ENCODE results near the gene CCDC88C. TPM values are rescaled to one million over a fixed set of nuclear protein-coding genes. Genes with fewer than 3 reads are reported as not detected.

CCDC88C gene
- total RNA-seq, 2 donors from 2014 or later = 32.5 to 54.4 TPM

DNA sequence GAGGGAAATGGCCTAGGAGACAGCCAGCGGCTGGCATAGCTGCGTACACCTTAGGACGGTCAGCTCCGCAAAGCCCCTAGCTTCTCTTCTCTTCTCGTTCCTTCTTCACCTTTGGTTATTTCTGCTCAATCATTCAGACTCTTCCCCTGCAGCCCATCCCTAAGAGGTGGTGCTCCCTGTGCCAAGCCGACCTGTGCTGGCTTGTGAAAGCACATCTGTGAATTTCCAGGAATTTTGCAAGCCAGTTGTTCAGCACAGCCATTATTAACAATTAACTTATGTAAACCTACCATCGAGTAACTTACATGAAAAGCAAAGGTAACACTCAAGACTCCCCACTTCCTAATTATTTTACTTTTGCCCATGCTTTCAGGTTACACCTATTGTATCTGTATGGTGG lies 152.2 kb downstream of the CCDC88C start:
- TF ChIP-seq, protein P1, sequence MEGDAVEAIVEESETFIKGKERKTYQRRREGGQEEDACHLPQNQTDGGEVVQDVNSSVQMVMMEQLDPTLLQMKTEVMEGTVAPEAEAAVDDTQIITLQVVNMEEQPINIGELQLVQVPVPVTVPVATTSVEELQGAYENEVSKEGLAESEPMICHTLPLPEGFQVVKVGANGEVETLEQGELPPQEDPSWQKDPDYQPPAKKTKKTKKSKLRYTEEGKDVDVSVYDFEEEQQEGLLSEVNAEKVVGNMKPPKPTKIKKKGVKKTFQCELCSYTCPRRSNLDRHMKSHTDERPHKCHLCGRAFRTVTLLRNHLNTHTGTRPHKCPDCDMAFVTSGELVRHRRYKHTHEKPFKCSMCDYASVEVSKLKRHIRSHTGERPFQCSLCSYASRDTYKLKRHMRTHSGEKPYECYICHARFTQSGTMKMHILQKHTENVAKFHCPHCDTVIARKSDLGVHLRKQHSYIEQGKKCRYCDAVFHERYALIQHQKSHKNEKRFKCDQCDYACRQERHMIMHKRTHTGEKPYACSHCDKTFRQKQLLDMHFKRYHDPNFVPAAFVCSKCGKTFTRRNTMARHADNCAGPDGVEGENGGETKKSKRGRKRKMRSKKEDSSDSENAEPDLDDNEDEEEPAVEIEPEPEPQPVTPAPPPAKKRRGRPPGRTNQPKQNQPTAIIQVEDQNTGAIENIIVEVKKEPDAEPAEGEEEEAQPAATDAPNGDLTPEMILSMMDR (IDR thresholded peaks at IDR 0.05) = no peak
- TF ChIP-seq POLR2AphosphoS5 (IDR thresholded peaks at IDR 0.05) (no peak), POLR2A (IDR thresholded peaks at IDR 0.05) (no peak)
- H3K4me1 ChIP-seq (replicated peaks) = peaks cover 20% of the 10 kb centered on the region
- no peak overlapping the region for H3K27ac ChIP-seq
- H3K36me3 ChIP-seq = no peaks in the 10 kb centered on the region
- no peaks in the 10 kb centered on the region for H3K9me3 ChIP-seq
- 65% methylated on average over 7 of the region's 7 CpGs for WGBS
- H3K27me3 ChIP-seq (replicated peaks; ENCODE audit: insufficient read depth) = no peaks in the 10 kb centered on the region
- intact Hi-C loops (cut with DNase I) = no loop called here
- H3K4me3 ChIP-seq = no peak overlapping the region
- peak; percentile 34 for DNase-seq (ENCODE audit: low spot score)

DNA sequence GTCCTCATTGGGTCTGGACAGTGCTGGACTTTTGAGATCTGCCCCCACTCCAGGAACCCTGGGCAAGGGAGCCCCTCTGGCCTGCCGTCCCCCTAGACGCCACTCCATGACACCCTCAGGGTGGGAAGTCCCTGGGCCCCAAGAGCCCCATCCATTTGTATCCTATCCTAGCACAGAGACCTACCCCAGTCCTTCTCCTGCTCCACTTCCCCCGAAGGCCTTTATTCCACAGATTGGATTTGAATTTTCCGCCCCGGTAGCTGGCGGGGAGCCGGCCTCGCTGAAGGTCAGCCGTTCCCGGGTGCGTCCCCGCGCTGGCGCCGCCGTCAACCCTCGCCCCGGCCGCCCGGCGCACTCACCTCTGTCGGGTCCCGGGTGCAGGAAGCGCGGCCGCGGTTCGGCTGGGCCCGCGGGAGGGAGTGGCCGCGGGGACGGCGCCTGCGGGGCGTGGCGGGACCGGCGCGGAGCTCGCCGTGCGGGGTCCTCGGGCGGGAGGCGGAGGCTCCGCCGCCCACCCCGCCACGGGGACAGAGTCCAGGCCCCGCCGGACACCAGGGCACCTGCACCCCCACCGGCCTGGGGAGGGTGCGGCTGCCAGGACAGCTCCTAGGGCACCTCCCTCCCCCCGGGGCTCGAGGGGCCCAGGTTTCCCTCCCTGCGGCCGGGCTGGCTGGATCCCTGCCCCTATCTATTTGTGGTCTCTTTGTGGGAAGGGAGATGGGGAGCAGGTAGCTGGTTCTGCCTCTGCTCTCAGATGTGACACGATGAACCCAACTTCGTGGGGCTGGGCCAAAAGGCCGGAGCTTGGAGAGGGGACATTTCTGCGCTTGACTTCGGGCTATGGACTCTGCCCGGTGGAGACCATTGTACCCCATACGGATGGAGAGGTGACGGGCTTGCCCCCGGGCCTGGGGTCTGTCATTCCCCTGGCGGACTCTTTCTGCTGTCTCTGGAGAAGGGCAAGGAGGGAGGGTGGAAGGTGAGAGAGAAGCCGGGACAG lies 153.2 kb downstream of the CCDC88C start:
- Histone ChIP-seq H3K4me1 (replicated peaks) (peaks cover 15% of the 10 kb centered on the region), H3K4me3 (peak overlapping the region; percentile 23 to 36), H3K27ac (peak overlapping the region; percentile 22 to 55), H3K27me3 (replicated peaks; ENCODE audit: insufficient read depth) (no peaks in the 10 kb centered on the region), H3K36me3 (no peaks in the 10 kb centered on the region), H3K9me3 (no peaks in the 10 kb centered on the region)
- 30% methylated on average over 22 of the region's 69 CpGs for WGBS
- TF ChIP-seq POLR2A (IDR thresholded peaks at IDR 0.05) (no peak), POLR2AphosphoS5 (IDR thresholded peaks at IDR 0.05) (no peak)
- TF ChIP-seq, protein P1 (IDR thresholded peaks at IDR 0.05) = no peak
- intact Hi-C loops (cut with DNase I) = no loop called here
- no peak for DNase-seq (ENCODE audit: low spot score)

DNA sequence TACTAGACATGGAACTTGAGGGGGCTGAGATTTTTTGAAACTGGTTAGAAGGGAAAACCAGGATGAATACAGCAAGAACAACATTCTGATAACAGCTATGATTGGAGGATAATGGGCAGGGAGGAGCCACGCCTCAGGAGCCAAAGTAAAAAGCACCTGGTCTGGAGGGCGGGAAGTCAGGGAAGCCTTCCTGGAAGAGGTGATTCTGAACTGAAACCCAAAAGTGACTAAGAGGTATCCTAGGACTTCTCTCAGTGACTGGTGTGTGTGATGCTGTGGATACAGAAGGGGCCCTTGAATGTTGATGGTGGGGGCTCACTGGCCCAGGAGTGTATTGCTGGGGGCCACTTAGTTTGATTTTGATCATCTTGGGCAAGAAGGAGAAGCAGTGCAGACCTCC lies 154.3 kb downstream of the CCDC88C start:
- DNase-seq (ENCODE audit: low spot score) = no peak
- Histone ChIP-seq H3K27ac (no peak overlapping the region), H3K9me3 (no peaks in the 10 kb centered on the region), H3K36me3 (no peaks in the 10 kb centered on the region), H3K4me1 (replicated peaks) (peaks cover 12% of the 10 kb centered on the region), H3K4me3 (no peak overlapping the region), H3K27me3 (replicated peaks; ENCODE audit: insufficient read depth) (no peaks in the 10 kb centered on the region)
- intact Hi-C loops (cut with DNase I) = no loop called here
- WGBS = 90% methylated on average over 2 of the region's 2 CpGs
- TF ChIP-seq POLR2AphosphoS5 (IDR thresholded peaks at IDR 0.05) = no peak
- TF ChIP-seq, protein P1 (IDR thresholded peaks at IDR 0.05) = no peak
- no peak for TF ChIP-seq POLR2A (IDR thresholded peaks at IDR 0.05)

DNA sequence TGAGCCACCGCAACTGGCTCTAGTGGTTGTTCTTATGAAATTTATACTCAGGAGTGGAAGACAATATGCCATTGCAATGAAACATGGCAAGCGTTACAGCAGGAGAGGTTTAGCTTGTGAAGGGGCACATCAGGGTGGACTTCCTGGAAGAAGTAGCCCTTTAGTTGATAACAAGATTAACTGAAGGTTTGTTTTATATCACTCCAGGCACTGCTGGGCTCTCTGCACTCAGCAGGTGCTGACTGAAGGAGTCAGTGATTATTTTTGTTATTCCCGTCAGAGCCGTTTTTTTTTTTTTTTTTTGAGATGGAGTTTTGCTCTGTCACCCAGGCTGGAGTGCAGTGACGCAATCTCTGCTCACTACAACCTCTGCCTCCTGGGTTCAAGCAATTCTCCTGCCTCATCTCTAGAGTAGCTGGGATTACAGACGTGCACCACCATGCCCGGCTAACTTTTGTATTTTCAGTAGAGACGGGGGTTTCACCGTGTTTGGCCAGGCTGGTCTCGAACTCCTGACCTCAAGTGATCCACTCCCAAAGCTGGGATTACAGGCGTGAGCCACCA lies 155.6 kb downstream of the CCDC88C start:
- 90% methylated on average over 11 of the region's 11 CpGs for WGBS
- no peaks in the 10 kb centered on the region for H3K27me3 ChIP-seq (replicated peaks; ENCODE audit: insufficient read depth)
- H3K4me1 ChIP-seq (replicated peaks) = peaks cover 12% of the 10 kb centered on the region
- no peak overlapping the region for H3K4me3 ChIP-seq
- H3K9me3 ChIP-seq = no peaks in the 10 kb centered on the region
- no peak for DNase-seq (ENCODE audit: low spot score)
- no peak overlapping the region for H3K27ac ChIP-seq
- TF ChIP-seq, protein P1 (IDR thresholded peaks at IDR 0.05) = no peak
- no peak for TF ChIP-seq POLR2AphosphoS5 (IDR thresholded peaks at IDR 0.05)
- TF ChIP-seq POLR2A (IDR thresholded peaks at IDR 0.05) = no peak
- no peaks in the 10 kb centered on the region for H3K36me3 ChIP-seq
- intact Hi-C loops (cut with DNase I) = no loop called here

Measured in prostate gland (tissue), 2 donors.